Measurements from ENCODE around the gene SGMS1.

The SGMS1 gene

GRCh38 chr10:50395851-50396250 is 227.9 kb downstream of the SGMS1 start:
- Histone ChIP-seq H3K4me1 (ENCODE audit: control insufficient read depth, insufficient read depth, low read length) (peaks cover 29% of the 10 kb centered on the region), H3K27me3 (ENCODE audit: control insufficient read depth, insufficient read depth, low read length) (no peaks in the 10 kb centered on the region), H3K36me3 (ENCODE audit: control insufficient read depth, insufficient read depth, low read length) (no peaks in the 10 kb centered on the region), H3K9ac (ENCODE audit: low read length) (no peak overlapping the region), H3K9me3 (ENCODE audit: control insufficient read depth, low read length) (no peaks in the 10 kb centered on the region), H3K4me3 (ENCODE audit: low read length) (no peak overlapping the region)

- no peaks in the 10 kb centered on the region for H3K27me3 ChIP-seq (ENCODE audit: control insufficient read depth, insufficient read depth, low read length)
- H3K4me3 ChIP-seq (ENCODE audit: low read length): no peak overlapping the region
- peaks cover 29% of the 10 kb centered on the region for H3K4me1 ChIP-seq (ENCODE audit: control insufficient read depth, insufficient read depth, low read length)
- H3K9me3 ChIP-seq (ENCODE audit: control insufficient read depth, low read length): no peaks in the 10 kb centered on the region
- no peaks in the 10 kb centered on the region for H3K36me3 ChIP-seq (ENCODE audit: control insufficient read depth, insufficient read depth, low read length)
- no peak overlapping the region for H3K9ac ChIP-seq (ENCODE audit: low read length)
These were observed 228.5 kb downstream of the SGMS1 start for GRCh38 chr10:50395271-50395670.

GRCh38 chr10:50394832-50395231 is 228.9 kb downstream of the SGMS1 start:
- Histone ChIP-seq H3K9me3 (ENCODE audit: control insufficient read depth, low read length) (no peaks in the 10 kb centered on the region), H3K36me3 (ENCODE audit: control insufficient read depth, insufficient read depth, low read length) (no peaks in the 10 kb centered on the region), H3K4me1 (ENCODE audit: control insufficient read depth, insufficient read depth, low read length) (peaks cover 29% of the 10 kb centered on the region), H3K27me3 (ENCODE audit: control insufficient read depth, insufficient read depth, low read length) (no peaks in the 10 kb centered on the region), H3K4me3 (ENCODE audit: low read length) (no peak overlapping the region), H3K9ac (ENCODE audit: low read length) (no peak overlapping the region)

GRCh38 chr10:50393784-50394467 is 229.8 kb downstream of the SGMS1 start:
- Histone ChIP-seq H3K36me3 (ENCODE audit: control insufficient read depth, insufficient read depth, low read length) (no peaks in the 10 kb centered on the region), H3K9ac (ENCODE audit: low read length) (no peak overlapping the region), H3K4me1 (ENCODE audit: control insufficient read depth, insufficient read depth, low read length) (peaks cover 29% of the 10 kb centered on the region), H3K9me3 (ENCODE audit: control insufficient read depth, low read length) (no peaks in the 10 kb centered on the region), H3K27me3 (ENCODE audit: control insufficient read depth, insufficient read depth, low read length) (no peaks in the 10 kb centered on the region), H3K4me3 (ENCODE audit: low read length) (no peak overlapping the region)

GRCh38 chr10:50392966-50393718 is 230.6 kb downstream of the SGMS1 start:
- Histone ChIP-seq H3K27me3 (ENCODE audit: control insufficient read depth, insufficient read depth, low read length) (no peaks in the 10 kb centered on the region), H3K4me3 (ENCODE audit: low read length) (no peak overlapping the region), H3K9me3 (ENCODE audit: control insufficient read depth, low read length) (no peaks in the 10 kb centered on the region), H3K9ac (ENCODE audit: low read length) (no peak overlapping the region), H3K36me3 (ENCODE audit: control insufficient read depth, insufficient read depth, low read length) (no peaks in the 10 kb centered on the region), H3K4me1 (ENCODE audit: control insufficient read depth, insufficient read depth, low read length) (peaks cover 29% of the 10 kb centered on the region)

- Histone ChIP-seq H3K4me3 (ENCODE audit: low read length) (no peak overlapping the region), H3K9ac (ENCODE audit: low read length) (no peak overlapping the region), H3K9me3 (ENCODE audit: control insufficient read depth, low read length) (no peaks in the 10 kb centered on the region), H3K27me3 (ENCODE audit: control insufficient read depth, insufficient read depth, low read length) (no peaks in the 10 kb centered on the region), H3K4me1 (ENCODE audit: control insufficient read depth, insufficient read depth, low read length) (peaks cover 29% of the 10 kb centered on the region), H3K36me3 (ENCODE audit: control insufficient read depth, insufficient read depth, low read length) (no peaks in the 10 kb centered on the region)
These were observed 231.3 kb downstream of the SGMS1 start for GRCh38 chr10:50392426-50392825.

- H3K9me3 ChIP-seq (ENCODE audit: control insufficient read depth, low read length): no peaks in the 10 kb centered on the region
- H3K27me3 ChIP-seq (ENCODE audit: control insufficient read depth, insufficient read depth, low read length): no peaks in the 10 kb centered on the region
- no peaks in the 10 kb centered on the region for H3K36me3 ChIP-seq (ENCODE audit: control insufficient read depth, insufficient read depth, low read length)
- no peak overlapping the region for H3K9ac ChIP-seq (ENCODE audit: low read length)
- H3K4me3 ChIP-seq (ENCODE audit: low read length): no peak overlapping the region
- H3K4me1 ChIP-seq (ENCODE audit: control insufficient read depth, insufficient read depth, low read length): peaks cover 24% of the 10 kb centered on the region
These were observed 233.5 kb downstream of the SGMS1 start for GRCh38 chr10:50390302-50390701.

GRCh38 chr10:50388181-50388580 is 235.6 kb downstream of the SGMS1 start:
- H3K36me3 ChIP-seq (ENCODE audit: control insufficient read depth, insufficient read depth, low read length): no peaks in the 10 kb centered on the region
- H3K9me3 ChIP-seq (ENCODE audit: control insufficient read depth, low read length): no peaks in the 10 kb centered on the region
- H3K9ac ChIP-seq (ENCODE audit: low read length): no peak overlapping the region
- H3K27me3 ChIP-seq (ENCODE audit: control insufficient read depth, insufficient read depth, low read length): no peaks in the 10 kb centered on the region
- H3K4me1 ChIP-seq (ENCODE audit: control insufficient read depth, insufficient read depth, low read length): peaks cover 15% of the 10 kb centered on the region
- H3K4me3 ChIP-seq (ENCODE audit: low read length): no peak overlapping the region

GRCh38 chr10:50387732-50388073 is 236.1 kb downstream of the SGMS1 start:
- Histone ChIP-seq H3K27me3 (ENCODE audit: control insufficient read depth, insufficient read depth, low read length) (no peaks in the 10 kb centered on the region), H3K9me3 (ENCODE audit: control insufficient read depth, low read length) (no peaks in the 10 kb centered on the region), H3K36me3 (ENCODE audit: control insufficient read depth, insufficient read depth, low read length) (no peaks in the 10 kb centered on the region), H3K4me3 (ENCODE audit: low read length) (no peak overlapping the region), H3K9ac (ENCODE audit: low read length) (no peak overlapping the region), H3K4me1 (ENCODE audit: control insufficient read depth, insufficient read depth, low read length) (peaks cover 11% of the 10 kb centered on the region)

GRCh38 chr10:50387007-50387731 is 236.6 kb downstream of the SGMS1 start:
- Histone ChIP-seq H3K9me3 (ENCODE audit: control insufficient read depth, low read length) (no peaks in the 10 kb centered on the region), H3K9ac (ENCODE audit: low read length) (no peak overlapping the region), H3K36me3 (ENCODE audit: control insufficient read depth, insufficient read depth, low read length) (no peaks in the 10 kb centered on the region), H3K4me3 (ENCODE audit: low read length) (no peak overlapping the region), H3K4me1 (ENCODE audit: control insufficient read depth, insufficient read depth, low read length) (peaks cover 11% of the 10 kb centered on the region), H3K27me3 (ENCODE audit: control insufficient read depth, insufficient read depth, low read length) (no peaks in the 10 kb centered on the region)

- H3K4me3 ChIP-seq (ENCODE audit: low read length): no peak overlapping the region
- H3K36me3 ChIP-seq (ENCODE audit: control insufficient read depth, insufficient read depth, low read length): no peaks in the 10 kb centered on the region
- no peaks in the 10 kb centered on the region for H3K27me3 ChIP-seq (ENCODE audit: control insufficient read depth, insufficient read depth, low read length)
- H3K9me3 ChIP-seq (ENCODE audit: control insufficient read depth, low read length): no peaks in the 10 kb centered on the region
- peaks cover 11% of the 10 kb centered on the region for H3K4me1 ChIP-seq (ENCODE audit: control insufficient read depth, insufficient read depth, low read length)
- H3K9ac ChIP-seq (ENCODE audit: low read length): no peak overlapping the region
These were observed 238.1 kb downstream of the SGMS1 start for GRCh38 chr10:50385624-50386023.

GRCh38 chr10:50384898-50385297 is 238.9 kb downstream of the SGMS1 start:
- no peak overlapping the region for H3K4me3 ChIP-seq (ENCODE audit: low read length)
- no peak overlapping the region for H3K9ac ChIP-seq (ENCODE audit: low read length)
- H3K27me3 ChIP-seq (ENCODE audit: control insufficient read depth, insufficient read depth, low read length): no peaks in the 10 kb centered on the region
- peaks cover 11% of the 10 kb centered on the region for H3K4me1 ChIP-seq (ENCODE audit: control insufficient read depth, insufficient read depth, low read length)
- no peaks in the 10 kb centered on the region for H3K9me3 ChIP-seq (ENCODE audit: control insufficient read depth, low read length)
- no peaks in the 10 kb centered on the region for H3K36me3 ChIP-seq (ENCODE audit: control insufficient read depth, insufficient read depth, low read length)

All from mucosa of stomach (tissue), 1 donor.